ENCODE measurements around the gene GRPEL2.

DNA sequence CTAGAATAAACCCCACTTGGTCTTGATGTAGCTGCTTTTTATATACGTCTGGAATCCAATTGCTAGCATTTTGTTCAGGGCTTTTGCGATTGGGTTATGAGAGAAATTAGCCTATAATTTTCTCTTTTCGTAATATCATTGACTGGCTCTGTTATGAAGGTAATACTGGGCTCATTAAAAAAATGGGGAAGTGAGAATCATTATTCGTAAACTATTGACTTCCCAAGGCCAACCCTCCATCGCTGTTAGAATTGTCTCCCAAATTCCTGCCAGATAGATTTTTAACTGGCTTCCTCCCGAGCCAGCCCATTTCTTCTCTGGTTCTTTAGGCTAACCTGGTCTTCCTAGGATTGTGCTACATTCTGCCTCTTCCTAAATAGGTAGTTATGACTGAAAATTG is 35.9 kb upstream of the GRPEL2 start:
- TF ChIP-seq, protein P1, sequence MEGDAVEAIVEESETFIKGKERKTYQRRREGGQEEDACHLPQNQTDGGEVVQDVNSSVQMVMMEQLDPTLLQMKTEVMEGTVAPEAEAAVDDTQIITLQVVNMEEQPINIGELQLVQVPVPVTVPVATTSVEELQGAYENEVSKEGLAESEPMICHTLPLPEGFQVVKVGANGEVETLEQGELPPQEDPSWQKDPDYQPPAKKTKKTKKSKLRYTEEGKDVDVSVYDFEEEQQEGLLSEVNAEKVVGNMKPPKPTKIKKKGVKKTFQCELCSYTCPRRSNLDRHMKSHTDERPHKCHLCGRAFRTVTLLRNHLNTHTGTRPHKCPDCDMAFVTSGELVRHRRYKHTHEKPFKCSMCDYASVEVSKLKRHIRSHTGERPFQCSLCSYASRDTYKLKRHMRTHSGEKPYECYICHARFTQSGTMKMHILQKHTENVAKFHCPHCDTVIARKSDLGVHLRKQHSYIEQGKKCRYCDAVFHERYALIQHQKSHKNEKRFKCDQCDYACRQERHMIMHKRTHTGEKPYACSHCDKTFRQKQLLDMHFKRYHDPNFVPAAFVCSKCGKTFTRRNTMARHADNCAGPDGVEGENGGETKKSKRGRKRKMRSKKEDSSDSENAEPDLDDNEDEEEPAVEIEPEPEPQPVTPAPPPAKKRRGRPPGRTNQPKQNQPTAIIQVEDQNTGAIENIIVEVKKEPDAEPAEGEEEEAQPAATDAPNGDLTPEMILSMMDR (IDR thresholded peaks at IDR 0.05) = no peak
- TF ChIP-seq POLR2AphosphoS5 (IDR thresholded peaks at IDR 0.05) (no peak), POLR2A (IDR thresholded peaks at IDR 0.05) (no peak)
